Peyer's patch (tissue), 4 donors: ENCODE measurements around the gene SHLD2. TPM values are rescaled to one million over a fixed set of nuclear protein-coding genes. Genes with fewer than 3 reads are reported as not detected.
"Not testable (repeated sequence)": the region's sequence is repeated elsewhere in the genome, so short reads cannot be mapped to it uniquely, and the experiment has no call there.

Source experiments
- DNase-seq, 3 donors: peaks; one replicate each; pipeline ENCODE4 v3.0.0-alpha.2; 2017 to 2019
- H3K27ac ChIP-seq, 4 donors: fragments of 200-600 bp; sonication (generic); one replicate each; pipeline ENCODE4 v1.5.1; 2016 to 2019
- H3K27me3 ChIP-seq, 2 donors: fragments of 200-600 bp; sonication (generic); one replicate each; pipeline ENCODE4 v1.5.1; 2019
- H3K36me3 ChIP-seq, 3 donors: fragments of 200-600 bp; sonication (generic); one replicate each; pipeline ENCODE4 v1.5.1; 2016 to 2019
- H3K4me1 ChIP-seq, 4 donors: fragments of 200-600 bp; sonication (generic); one replicate each; pipeline ENCODE4 v1.5.1; 2016 to 2019
- H3K4me3 ChIP-seq, 4 donors: fragments of 200-600 bp; sonication (generic); 1 replicate in 3 of 4; 2 replicates in 1 of 4; pipeline ENCODE4 v1.5.1; 2016 to 2019; ENCODE audit warnings: mild to moderate bottlenecking in 1 of 4
- H3K9me3 ChIP-seq, 4 donors: fragments of 200-600 bp; sonication (generic); one replicate each; pipeline ENCODE4 v1.5.1; 2016 to 2019; ENCODE audit warnings: mild to moderate bottlenecking in 1 of 4
- total RNA-seq, 4 donors: library from RNA; depleted of rRNA; stranded (reverse); fragments of >200 nt; gene quantifications; one replicate each; pipeline ENCODE4 v1.1.0, GENCODE V29; 2016

SHLD2 gene
- total RNA-seq, 4 donors from 2014 or later: 35.2 to 55.3 (median 46.0) TPM

DNA sequence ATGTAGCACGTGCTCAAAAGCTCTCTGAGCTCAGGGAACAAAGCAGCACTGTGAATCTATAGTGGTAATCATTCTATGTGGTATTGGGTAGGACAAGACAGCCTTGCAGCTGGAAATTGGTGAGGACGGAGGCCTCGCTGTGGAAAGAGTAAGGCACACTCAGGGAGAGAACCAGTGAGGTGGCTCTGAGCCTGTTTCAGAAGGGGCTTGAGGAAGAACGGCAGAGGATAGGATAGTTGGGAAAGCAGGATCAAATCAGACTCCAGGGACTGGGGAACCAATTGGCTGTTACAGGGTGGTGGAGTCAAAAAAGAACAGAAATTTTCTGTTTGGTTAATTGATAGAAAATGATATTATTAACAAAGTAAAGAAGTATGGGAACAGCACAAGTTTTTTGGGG, 74.9 kb downstream of the SHLD2 start:
- H3K27me3 ChIP-seq, H3K27ac ChIP-seq, H3K4me1 ChIP-seq, H3K9me3 ChIP-seq, H3K36me3 ChIP-seq, H3K4me3 ChIP-seq, DNase-seq: not testable (repeated sequence)

DNA sequence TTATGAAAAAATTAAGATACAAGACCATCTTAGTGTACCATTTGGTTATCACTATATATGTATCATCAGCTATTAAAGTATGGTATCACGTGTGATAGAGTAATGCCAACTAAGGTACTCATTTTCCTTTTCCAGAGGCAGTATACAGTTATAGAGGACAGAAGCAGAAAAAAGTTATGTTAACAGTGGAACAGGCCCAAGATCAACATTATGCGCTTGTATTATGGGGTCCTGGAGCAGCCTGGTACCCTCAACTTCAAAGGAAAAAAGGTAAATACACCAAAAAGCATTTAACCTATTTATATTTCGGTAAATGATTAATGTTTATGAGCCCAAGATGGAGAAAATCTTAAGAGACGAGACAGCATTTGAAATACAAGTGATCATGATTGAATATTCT, 75.7 kb downstream of the SHLD2 start:
- not testable (repeated sequence) for DNase-seq, H3K4me1 ChIP-seq, H3K27me3 ChIP-seq, H3K36me3 ChIP-seq, H3K9me3 ChIP-seq, H3K27ac ChIP-seq, H3K4me3 ChIP-seq

DNA sequence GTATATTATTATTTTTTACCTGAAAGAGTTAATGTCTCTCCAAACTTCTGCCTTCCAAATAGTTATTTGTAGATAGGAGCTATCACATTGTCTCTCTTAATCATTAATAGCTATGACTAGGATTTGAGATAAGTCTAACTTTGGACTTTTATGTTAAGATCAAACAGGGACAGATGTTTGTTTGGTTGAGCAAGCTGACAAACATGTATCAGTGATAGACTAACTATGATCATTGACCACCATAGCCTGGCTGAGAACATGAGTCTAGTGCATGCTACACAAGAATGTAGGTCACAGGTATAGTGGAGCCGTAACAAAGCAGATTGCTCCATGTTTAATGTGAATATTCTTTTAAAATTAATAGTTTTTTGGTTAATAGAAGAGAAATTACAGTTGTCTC, 76.7 kb downstream of the SHLD2 start:
- H3K4me1 ChIP-seq, H3K27me3 ChIP-seq, H3K9me3 ChIP-seq, H3K4me3 ChIP-seq, DNase-seq, H3K27ac ChIP-seq: not testable (repeated sequence)
- H3K36me3 ChIP-seq: peaks cover 0 to 15% (median 0%) of the 10 kb centered on the region in 3 donors

DNA sequence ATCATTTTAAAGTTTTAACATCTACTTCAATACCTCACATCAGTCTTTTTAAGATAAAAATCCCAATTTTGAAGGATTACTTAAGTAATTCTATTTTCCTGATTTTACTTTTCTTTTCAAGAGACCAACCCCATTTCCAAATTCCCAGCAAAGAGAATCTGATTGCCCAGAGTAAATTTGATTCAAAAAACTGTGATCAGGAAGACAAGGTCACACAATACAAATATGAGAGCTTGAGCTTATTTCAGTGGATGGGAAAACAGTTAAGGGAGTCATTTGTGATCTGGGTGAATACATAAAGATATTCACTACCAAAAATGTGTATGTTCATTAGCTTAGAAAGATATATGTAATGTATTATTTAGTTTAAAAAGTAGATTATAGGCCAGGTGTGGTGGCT, 77.2 kb downstream of the SHLD2 start:
- peaks cover 0 to 15% (median 0%) of the 10 kb centered on the region in 3 donors for H3K36me3 ChIP-seq
- H3K27me3 ChIP-seq, DNase-seq, H3K9me3 ChIP-seq, H3K27ac ChIP-seq, H3K4me1 ChIP-seq, H3K4me3 ChIP-seq: not testable (repeated sequence)

DNA sequence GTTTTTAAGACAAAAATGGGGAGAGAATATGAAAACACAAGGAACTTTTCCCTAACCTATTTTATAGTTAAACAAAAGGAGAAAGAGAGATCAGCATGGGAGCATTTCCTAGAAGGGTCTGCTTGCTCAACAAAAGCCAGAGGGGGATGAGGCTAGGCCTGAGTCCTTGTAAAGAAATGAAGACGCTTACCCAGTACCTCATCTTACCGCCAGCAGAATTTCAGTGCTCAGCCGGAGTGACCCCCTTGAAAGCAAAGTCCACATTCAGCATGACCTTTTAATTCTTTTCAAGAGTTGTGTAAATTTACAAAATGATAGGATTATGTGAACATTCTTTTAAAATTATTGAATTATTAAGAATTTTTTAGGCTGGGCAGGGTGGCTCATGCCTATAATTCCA, 82.6 kb downstream of the SHLD2 start:
- not testable (repeated sequence) for H3K27ac ChIP-seq, H3K9me3 ChIP-seq

DNA sequence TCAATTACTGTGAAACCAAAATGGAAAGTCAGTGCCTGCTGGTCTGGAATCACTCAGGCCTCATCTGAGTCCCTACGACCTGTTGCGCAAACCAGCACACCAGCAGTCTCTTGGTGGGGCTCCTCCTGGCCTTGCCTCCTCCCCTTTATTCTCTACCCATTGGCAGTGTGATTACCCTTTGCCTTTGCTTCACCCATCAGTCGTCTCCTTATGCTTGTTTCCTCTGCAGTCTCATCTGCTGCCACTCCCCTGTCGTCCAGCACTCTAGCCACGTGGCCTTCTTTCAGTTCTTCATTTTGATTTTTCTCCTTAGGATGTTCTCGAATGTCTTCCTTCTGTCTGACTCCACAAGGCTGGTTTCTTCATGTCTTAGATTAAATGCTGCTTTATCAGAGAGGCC, 89.4 kb downstream of the SHLD2 start:
- Histone ChIP-seq H3K27ac (peak overlapping the region in 1 of 4 donors; percentile 21), H3K36me3 (peaks cover 0 to 22% (median 0%) of the 10 kb centered on the region in 3 donors)
- H3K4me3 ChIP-seq, H3K9me3 ChIP-seq, DNase-seq, H3K4me1 ChIP-seq, H3K27me3 ChIP-seq: not testable (repeated sequence)

More for the DNA sequence above, 82.6 kb downstream of the SHLD2 start:
- not testable (repeated sequence) for DNase-seq, H3K27me3 ChIP-seq, H3K4me1 ChIP-seq, H3K4me3 ChIP-seq
- H3K36me3 ChIP-seq: peaks cover 0 to 16% (median 0%) of the 10 kb centered on the region in 3 donors

DNA sequence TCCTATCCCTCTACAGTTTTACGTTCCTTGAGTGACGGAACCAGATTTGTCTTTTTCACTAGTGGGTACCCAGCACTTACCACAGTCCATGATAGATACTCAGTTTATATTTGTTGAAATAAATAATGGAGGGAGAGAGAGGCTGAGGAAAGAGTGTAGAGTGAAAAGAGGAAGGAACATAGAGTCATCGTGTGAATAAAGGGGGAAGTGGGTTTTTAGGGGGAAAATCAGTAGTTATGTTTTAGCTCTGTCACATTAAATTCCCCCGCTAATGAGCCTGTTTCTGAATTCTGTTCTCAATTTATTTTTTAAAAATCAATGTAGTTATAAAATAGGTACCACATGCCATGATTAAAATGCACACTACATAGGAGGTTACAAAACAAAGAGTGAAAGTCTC, 91.0 kb downstream of the SHLD2 start:
- H3K27ac ChIP-seq, H3K4me1 ChIP-seq, H3K4me3 ChIP-seq, H3K27me3 ChIP-seq, DNase-seq, H3K9me3 ChIP-seq: not testable (repeated sequence)
- peaks cover 0 to 19% (median 0%) of the 10 kb centered on the region in 3 donors for H3K36me3 ChIP-seq

DNA sequence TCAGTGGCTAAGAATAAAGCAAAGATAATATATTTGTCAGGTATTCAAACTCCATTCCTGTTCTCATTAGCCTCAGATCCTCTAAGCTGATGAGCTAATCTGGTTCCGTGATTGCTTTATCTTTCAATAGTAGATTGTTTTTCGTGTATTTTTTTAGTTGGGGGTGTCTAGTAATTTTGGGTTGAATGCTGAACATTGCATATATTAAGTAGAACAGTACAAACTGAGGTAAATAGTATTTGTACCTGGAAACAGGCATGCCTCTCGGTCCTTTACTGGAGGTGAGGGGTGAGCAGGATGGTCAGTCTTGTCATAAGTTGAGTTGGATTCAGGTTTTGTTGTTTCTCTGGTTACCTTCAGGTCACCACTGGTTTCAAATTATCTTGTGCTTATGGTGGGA, 92.6 kb downstream of the SHLD2 start:
- H3K9me3 ChIP-seq, H3K4me1 ChIP-seq, H3K27me3 ChIP-seq, DNase-seq, H3K27ac ChIP-seq, H3K4me3 ChIP-seq: not testable (repeated sequence)
- H3K36me3 ChIP-seq: peaks cover 0 to 14% (median 0%) of the 10 kb centered on the region in 3 donors

DNA sequence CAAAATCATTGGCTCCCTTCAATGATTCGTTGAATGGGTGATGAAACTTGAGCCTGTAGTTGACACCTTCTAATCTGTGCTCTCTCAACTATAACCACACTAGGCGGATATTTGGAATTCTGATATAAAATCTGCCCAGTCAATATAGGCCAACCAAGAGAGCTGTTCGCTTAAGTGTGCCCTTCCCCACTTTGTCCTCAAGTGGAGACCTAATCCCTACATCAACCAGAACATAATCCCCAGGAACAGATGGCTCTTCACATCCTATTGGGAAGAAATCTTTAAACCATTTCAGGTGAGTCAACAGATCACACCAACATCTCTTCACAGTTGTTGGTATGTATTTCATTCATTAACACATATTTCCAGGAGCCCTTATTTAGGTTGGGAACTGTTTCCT, 96.8 kb downstream of the SHLD2 start:
- H3K27ac ChIP-seq, H3K4me1 ChIP-seq, DNase-seq, H3K9me3 ChIP-seq, H3K4me3 ChIP-seq, H3K27me3 ChIP-seq: not testable (repeated sequence)
- peaks cover 0 to 14% (median 0%) of the 10 kb centered on the region in 3 donors for H3K36me3 ChIP-seq

DNA sequence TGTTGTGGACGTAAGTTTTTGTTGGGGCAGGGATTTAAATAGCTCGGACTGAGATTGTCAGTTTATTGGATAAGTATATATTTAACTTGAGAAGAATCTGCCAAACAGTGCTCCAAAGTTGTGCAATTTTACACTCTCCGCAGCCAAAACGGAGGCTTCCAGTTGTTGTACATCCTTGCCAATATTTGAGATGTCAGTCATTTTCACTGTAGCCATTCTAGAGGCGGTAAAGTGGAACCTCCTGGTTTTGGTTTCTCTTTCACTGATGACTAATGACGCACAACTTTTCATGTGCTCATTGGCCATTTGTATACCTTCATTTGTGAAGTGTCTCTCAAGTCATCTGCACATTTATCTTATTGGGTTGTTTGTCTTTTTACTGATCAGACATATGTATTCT, 105.9 kb downstream of the SHLD2 start:
- H3K27me3 ChIP-seq, H3K9me3 ChIP-seq, H3K36me3 ChIP-seq, H3K4me1 ChIP-seq, H3K27ac ChIP-seq: not testable (repeated sequence)
- peak in 1 of 3 donors; percentile 54 for DNase-seq
- peak overlapping the region in 3 of 4 donors; percentile 23 to 50 (median 35) for H3K4me3 ChIP-seq

DNA sequence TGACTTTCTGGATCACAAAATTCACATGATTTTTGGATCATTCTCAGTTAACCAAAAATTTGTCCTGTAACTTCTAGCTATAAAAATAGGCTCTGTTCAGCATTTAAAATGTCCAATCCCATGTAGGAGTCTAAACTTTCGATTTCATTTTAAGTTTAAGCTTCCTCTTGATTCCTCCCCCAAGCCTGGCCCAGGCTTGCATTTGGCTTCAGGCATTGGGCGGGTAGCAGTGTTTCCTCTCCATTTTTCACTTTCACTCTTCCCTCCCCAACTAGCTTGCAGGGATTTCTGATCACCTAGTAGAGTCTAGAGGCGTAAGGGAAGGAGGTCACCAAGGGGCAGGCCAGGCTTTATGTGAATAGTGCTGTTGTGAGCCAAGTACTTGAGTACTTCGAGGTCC, 109.8 kb downstream of the SHLD2 start:
- H3K27me3 ChIP-seq, DNase-seq, H3K4me3 ChIP-seq, H3K4me1 ChIP-seq, H3K36me3 ChIP-seq, H3K27ac ChIP-seq, H3K9me3 ChIP-seq: not testable (repeated sequence)

DNA sequence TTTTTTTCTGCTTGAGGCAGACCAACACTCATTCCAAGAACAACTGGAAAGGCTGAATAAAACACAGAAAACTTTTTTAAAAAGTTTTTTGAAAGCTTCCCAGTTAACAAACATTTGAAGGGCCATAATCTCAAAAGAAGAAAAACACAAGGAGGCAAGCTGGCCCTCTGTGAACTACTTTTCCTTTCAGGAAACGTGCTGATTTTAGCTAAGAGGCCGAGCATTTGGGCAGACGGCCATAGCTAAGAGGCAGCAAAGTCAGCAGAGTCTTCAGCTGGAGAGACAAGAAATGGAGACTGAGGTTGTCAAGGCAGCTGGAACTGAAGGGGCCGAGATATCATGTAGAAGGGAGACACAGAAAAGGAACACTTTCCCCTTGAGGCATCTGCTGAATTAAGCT, 111.9 kb downstream of the SHLD2 start:
- not testable (repeated sequence) for H3K9me3 ChIP-seq, H3K27me3 ChIP-seq, H3K4me3 ChIP-seq, H3K4me1 ChIP-seq, DNase-seq, H3K27ac ChIP-seq, H3K36me3 ChIP-seq

DNA sequence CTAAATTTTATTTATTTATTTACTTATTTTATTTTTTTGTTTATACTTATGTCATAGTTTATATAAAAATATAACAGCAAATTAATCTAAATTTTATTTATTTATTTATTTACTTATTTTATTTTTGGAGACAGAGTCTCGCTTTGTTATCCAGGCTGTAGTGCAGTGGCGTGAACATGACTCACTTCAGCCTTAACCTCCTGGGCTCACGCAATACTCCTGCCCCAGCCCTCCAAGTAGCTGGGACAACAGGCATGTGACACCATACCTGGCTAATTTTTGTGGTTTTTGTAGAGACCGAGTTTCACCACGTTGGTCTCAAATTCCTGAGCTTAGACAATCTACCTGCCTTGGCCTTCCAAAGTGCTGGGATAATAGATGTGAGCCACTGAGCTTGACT, 115.3 kb downstream of the SHLD2 start:
- not testable (repeated sequence) for H3K36me3 ChIP-seq, H3K9me3 ChIP-seq, H3K4me3 ChIP-seq, DNase-seq, H3K4me1 ChIP-seq, H3K27me3 ChIP-seq, H3K27ac ChIP-seq

DNA sequence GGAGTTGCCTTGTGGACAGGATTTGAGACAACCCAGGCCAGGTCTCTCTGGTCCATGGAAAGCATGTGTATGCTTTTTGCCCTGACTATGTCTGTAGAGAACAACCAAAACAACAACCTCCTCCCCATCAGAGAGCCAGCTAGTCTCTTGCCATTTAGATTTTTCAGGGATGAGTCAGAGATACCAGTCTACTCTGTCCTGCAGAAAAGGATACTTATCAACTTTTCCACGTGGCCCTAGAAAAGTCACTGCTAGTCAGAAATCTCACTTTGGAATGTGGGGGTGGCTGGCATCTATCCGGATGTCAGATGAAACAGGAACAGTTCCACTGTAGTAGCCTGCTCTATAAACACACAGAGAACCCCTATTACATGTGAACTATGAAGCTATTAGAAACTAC, 116.8 kb downstream of the SHLD2 start:
- DNase-seq, H3K27me3 ChIP-seq, H3K4me3 ChIP-seq, H3K27ac ChIP-seq, H3K36me3 ChIP-seq, H3K9me3 ChIP-seq, H3K4me1 ChIP-seq: not testable (repeated sequence)

DNA sequence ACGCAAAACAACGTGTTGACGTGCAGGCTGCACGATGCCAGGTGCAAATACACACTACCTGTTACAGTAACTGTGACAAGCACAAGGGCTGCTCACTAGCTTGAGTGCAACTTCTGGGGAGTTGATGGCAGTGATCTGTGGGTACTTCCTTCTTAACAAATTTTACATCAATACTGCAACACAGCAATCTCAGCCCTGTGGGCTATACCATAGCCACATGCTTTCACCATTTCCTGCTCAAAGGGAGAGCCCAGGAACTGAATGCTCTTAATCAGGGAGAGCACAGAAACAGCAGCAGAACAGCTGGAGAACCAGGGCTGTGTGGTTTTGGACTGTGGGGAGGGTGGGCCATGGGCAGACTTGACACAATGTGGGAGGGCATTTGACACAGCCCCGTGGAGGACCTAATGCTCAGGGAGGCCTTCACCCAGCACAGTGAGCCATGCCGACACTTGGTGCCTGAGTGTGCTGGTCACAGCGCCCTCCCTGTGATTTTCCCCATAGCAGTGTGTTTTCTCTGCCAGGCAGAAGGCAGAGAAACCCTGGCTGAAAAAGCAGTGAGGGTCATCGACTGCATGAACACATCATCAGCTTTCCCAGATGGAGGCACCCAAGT, 118.3 kb downstream of the SHLD2 start:
- not testable (repeated sequence) for H3K4me1 ChIP-seq, H3K36me3 ChIP-seq, H3K27me3 ChIP-seq, H3K4me3 ChIP-seq, H3K27ac ChIP-seq, DNase-seq, H3K9me3 ChIP-seq

DNA sequence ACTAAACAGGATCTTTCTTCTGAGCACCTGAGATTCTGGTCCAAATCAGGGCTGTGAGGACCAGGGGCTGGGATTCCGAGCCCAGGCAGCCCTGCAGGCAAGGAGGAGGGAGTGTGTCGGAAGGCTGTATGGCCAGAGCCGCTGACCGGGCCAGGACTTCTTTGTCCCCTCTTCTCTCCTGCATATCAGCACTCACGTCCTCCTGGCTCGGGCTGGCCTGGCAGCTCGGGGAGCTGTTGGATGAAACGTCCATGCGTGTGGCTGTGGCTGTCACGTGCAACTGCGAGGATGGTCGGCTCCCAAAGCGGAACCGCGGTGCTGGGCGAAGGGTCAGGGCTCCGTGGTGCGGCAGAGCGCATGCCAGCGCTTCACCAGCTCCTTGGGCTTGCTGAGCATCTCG, 118.8 kb downstream of the SHLD2 start:
- H3K27me3 ChIP-seq, H3K27ac ChIP-seq, H3K36me3 ChIP-seq, DNase-seq, H3K4me3 ChIP-seq, H3K9me3 ChIP-seq, H3K4me1 ChIP-seq: not testable (repeated sequence)
